NCI-H1417 (cell line): ENCODE data around the gene CKS1B.

Source experiments
- DNase-seq, 3 experiments: peaks; one replicate each; lab custom pipeline; 2025; lab: John Stamatoyannopoulos, UW

The CKS1B gene

GRCh38 chr1:155002464-155003226 lies 28.2 kb downstream of the CKS1B start, which contains the start of gene ZBTB7B:
Gene ZBTB7B (plus strand): TSS chr1:155002802. CDS start chr1:155014661, 11,859 bp downstream.
- DNase-seq = peak; percentile 44 to 73 (median 71)

GRCh38 chr1:155003227-155003765 lies 28.8 kb downstream of the CKS1B start:
- DNase-seq = peak; percentile 32 to 77 (median 74)

DNA sequence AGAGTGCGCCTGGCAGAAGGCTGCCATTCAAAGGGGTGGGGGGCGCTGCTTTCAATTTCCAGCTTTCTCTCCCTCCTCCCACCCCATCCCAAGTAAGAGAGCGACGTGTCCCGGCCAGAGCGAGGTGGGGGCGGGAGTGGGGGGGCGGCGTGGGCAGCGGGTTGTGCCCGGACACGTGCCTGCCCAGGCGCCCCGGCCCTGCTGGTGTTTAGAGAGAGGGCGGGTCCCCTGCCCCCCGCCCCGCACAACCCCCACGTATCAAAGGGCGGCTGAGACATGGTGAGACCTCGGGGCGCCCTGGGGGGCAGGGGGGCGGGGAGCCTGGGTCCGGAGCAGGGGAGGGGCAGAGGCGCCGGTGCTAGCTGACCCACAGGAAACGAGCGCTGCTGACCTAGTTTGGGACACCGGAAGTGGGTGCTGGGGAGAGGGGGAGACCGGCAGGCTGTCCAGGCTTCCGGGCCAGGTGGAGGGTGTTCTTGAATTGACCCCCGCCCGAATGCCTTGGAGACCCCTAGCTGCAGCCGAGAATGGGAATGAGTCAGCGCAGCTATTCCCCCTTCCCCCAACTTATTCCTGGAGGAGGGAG lies 29.4 kb downstream of the CKS1B start:
- DNase-seq = peak in 2 of 3 experiments; percentile 67 to 77

- DNase-seq = peak in 2 of 3 experiments; percentile 56 to 64
Observed at GRCh38 chr1:155004352-155005075, 30.0 kb downstream of the CKS1B start.

DNA sequence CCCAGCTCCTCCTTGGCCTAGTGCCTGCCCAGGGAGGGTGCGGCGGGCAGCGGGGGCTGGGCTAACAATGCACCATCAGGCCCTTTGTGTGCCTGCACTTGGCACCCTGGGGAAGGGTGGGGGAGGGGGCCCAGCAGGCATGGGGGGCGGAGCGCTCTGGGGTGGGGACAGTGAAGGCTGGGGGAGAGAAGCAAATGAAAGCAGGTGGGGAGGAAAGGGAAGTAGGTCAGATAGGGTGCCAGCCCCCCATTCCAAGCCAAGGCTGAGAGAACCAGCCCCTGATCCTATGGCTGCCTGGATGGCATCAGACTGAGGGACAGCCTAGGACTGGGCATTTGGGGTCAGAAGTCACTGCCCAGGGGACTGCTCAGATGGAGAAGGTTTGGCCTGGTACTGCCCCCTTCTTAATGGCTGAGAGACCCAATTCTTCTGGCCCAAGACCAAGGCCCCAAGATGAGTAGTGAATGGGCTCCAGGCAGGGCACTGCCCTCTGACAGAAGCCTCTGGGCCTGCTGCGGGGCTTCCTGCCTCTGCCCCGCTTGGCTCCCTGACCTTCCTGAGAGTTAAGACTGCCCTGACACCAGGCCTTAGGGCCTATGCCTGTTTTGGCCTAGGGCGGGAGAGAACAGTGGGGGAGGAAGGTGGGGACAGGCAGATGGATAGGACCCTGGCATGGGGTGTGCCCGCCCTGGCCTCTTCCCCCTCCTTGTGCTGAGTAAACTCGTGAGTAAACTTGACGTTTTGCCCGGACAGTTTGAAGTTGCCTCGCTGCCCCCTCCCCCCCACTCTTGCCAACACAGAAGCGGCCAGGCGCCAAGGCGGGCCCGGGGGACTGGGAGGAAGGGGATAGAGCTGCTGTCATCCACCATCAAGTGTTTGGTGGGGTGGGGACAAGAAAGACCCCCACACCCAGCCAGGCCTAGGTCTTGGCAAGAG lies 30.9 kb downstream of the CKS1B start:
- peak in 2 of 3 experiments; percentile 64 to 67 for DNase-seq

GRCh38 chr1:155006601-155007101 lies 32.2 kb downstream of the CKS1B start:
- peak in 1 of 3 experiments; percentile 26 for DNase-seq

DNA sequence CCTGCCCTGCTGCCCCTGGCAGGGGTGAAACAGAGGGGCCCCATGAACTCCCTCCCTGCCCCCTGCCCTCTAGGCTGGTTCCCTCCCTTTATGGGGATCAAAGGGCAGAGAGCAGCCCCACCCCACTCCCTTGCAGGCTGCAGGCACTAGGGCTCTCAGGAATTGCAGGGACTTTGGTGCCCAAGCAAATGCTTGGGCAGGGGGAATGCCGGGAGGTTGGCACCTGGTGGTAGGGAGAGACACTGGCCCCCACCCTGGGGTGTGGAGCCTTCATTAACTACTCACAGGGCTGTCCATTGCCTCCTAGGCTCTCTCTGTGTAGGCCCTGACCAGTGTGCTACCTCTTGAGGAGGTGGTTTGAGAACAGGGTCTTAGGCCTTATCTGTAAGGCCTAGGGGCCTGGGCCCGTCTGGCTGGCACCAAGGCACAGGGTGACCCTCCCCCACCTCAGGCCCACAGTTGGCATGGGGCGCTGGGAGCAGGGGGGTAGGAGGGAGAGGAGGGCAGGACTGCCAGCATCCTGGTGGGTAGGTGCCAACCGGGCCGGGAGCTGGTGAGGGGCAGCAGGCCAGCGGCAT lies 32.9 kb downstream of the CKS1B start:
- DNase-seq = no peak

- DNase-seq = no peak
Observed at GRCh38 chr1:155008015-155008941, 33.8 kb downstream of the CKS1B start.

- no peak for DNase-seq
Observed at GRCh38 chr1:155009221-155009711, 34.8 kb downstream of the CKS1B start.

GRCh38 chr1:155009742-155010141 lies 35.3 kb downstream of the CKS1B start:
- DNase-seq = no peak

DNA sequence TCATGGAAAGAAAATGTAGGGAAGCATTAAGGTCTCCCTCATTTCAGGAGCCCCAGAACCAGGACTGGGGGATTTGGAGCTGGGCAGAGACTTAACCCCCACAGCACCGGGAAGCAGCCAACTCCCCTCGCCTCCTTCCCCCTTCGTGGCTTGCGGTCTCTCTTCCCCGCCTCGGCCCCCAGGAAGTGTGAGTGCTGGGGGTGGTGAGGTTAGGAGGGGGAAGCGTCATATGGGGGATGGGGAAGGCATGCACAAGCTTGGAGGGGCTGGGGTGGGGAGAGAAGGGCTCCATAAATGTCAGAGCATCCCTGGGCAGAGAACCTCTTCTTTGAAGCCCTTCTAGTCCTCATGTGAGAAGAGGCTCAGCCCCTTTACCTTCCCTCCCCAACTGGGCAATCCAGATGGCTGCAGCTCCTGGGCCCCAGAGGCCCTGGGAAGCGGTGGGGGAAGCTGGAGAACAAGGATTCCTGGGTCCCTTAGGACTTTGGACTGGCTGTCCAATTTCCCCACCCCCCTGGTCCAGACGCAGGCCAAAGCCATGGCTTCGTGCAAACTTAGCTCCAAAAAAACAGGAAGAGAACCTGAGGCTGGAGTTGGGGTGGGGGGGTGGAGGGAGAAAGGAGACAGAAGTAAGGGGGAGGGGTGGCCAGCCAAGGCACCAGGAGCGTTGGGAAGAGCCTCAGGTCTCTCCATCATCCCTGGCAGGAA lies 35.9 kb downstream of the CKS1B start:
- no peak for DNase-seq

GRCh38 chr1:155011004-155011416 lies 36.5 kb downstream of the CKS1B start:
- no peak for DNase-seq

GRCh38 chr1:155011437-155012025 lies 37.0 kb downstream of the CKS1B start:
- no peak for DNase-seq

GRCh38 chr1:155012026-155012546 lies 37.6 kb downstream of the CKS1B start:
- DNase-seq = peak; percentile 94 to 98 (median 96)

GRCh38 chr1:155012776-155013602 lies 38.5 kb downstream of the CKS1B start:
- DNase-seq = no peak

DNA sequence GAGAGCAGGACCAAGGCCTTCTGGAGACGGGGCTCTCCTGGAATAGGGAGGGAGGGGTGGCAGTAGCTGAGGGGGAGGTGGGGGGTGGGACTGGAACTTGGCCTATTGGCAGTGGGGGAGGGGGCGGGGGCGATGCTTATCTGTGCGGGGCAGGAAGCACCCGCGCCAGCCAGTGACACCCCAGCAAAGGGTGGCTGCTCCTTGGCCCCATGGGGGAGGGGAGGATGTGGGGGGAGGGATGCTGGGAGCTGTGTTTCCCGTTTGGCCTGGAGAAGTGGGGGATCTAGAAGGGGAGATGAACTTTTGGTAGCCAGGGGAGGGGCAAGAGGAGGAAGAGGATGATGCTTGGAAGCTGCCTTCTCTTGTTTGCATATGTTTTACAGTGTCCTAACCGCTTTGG lies 39.2 kb downstream of the CKS1B start:
- DNase-seq = no peak
